GM23338 (cell line): Measurements from ENCODE around the gene SOX13. TPM values are rescaled to one million over a fixed set of nuclear protein-coding genes. Genes with fewer than 3 reads are reported as not detected.
A peak's percentile ranks its signal among the peaks of the same experiment; 100 is the strongest.

Source experiments
- ATAC-seq: fragments of 200-7000 bp; cut with Tn5 transposase; 3 replicates; pipeline ENCODE4 v1.9.1; 2020
- DNase-seq: peaks from one replicate; pipeline ENCODE4 v3.0.0-alpha.2; 2015; ENCODE audit warnings: low spot score
- H2AFZ ChIP-seq: fragments of 200-600 bp; sonication (generic); 2 replicates; pipeline ENCODE4 v1.8.0; 2016; ENCODE audit warnings: antibody characterized with exemption, mild to moderate bottlenecking, moderate library complexity
- H3F3A ChIP-seq: fragments of 200-600 bp; sonication (generic); replicated peaks from 2 replicates; pipeline ENCODE4 v1.8.0; 2017; ENCODE audit warnings: antibody characterized with exemption, mixed run types, low read depth
- H3K27ac ChIP-seq: fragments of 200-600 bp; sonication (generic); 2 replicates; pipeline ENCODE4 v1.6.1; 2016; ENCODE audit warnings: low read depth
- H3K27me3 ChIP-seq: fragments of 200-600 bp; sonication (generic); 2 replicates; pipeline ENCODE4 v1.8.0; 2016; ENCODE audit warnings: mild to moderate bottlenecking, mixed run types, moderate library complexity; ENCODE audit not compliant: insufficient read depth
- H3K36me3 ChIP-seq: fragments of 200-600 bp; sonication (generic); 2 replicates; pipeline ENCODE4 v1.8.0; 2016; ENCODE audit warnings: mild to moderate bottlenecking; ENCODE audit not compliant: insufficient read depth
- H3K4me1 ChIP-seq: fragments of 200-600 bp; sonication (generic); 2 replicates; pipeline ENCODE4 v1.8.0; 2016; ENCODE audit warnings: mild to moderate bottlenecking, moderate library complexity; ENCODE audit not compliant: insufficient read depth
- H3K4me2 ChIP-seq: fragments of 200-600 bp; sonication (generic); 2 replicates; pipeline ENCODE4 v1.7.1; 2017; ENCODE audit warnings: mixed run types
- H3K4me3 ChIP-seq: fragments of 200-600 bp; sonication (generic); 2 replicates; pipeline ENCODE4 v1.6.1; 2016; ENCODE audit warnings: mixed run types
- H3K79me2 ChIP-seq: fragments of 200-600 bp; sonication (generic); replicated peaks from 2 replicates; pipeline ENCODE4 v1.8.0; 2017; ENCODE audit warnings: mild to moderate bottlenecking; ENCODE audit not compliant: insufficient read depth
- H3K9me2 ChIP-seq: fragments of 200-600 bp; sonication (generic); 2 replicates; pipeline ENCODE4 v1.8.0; 2017; ENCODE audit not compliant: insufficient read depth
- H4K20me1 ChIP-seq: fragments of 200-600 bp; sonication (generic); replicated peaks from 2 replicates; pipeline ENCODE4 v1.8.0; 2017; ENCODE audit warnings: mild to moderate bottlenecking; ENCODE audit not compliant: insufficient read depth
- H3K27ac Mint-ChIP-seq: 2 replicates; pipeline ENCODE4 v1.8.0; 2020; ENCODE audit warnings: inconsistent platforms, mild to moderate bottlenecking, moderate library complexity, mixed read lengths
- H3K27me3 Mint-ChIP-seq: 3 replicates; pipeline ENCODE4 v1.8.0; 2022; ENCODE audit warnings: low read depth, mild to moderate bottlenecking, moderate library complexity, mixed read lengths, inconsistent platforms; ENCODE audit not compliant: insufficient read depth, poor library complexity
- H3K36me3 Mint-ChIP-seq: 3 replicates; pipeline ENCODE4 v1.8.0; 2021; ENCODE audit warnings: low read depth, mild to moderate bottlenecking, inconsistent platforms, moderate library complexity, mixed read lengths
- H3K4me1 Mint-ChIP-seq: 3 replicates; pipeline ENCODE4 v1.8.0; 2020; ENCODE audit warnings: mild to moderate bottlenecking, inconsistent platforms, mixed read lengths
- H3K4me3 Mint-ChIP-seq: 3 replicates; pipeline ENCODE4 v1.8.0; 2021; ENCODE audit warnings: moderate library complexity, mild to moderate bottlenecking, inconsistent platforms, mixed read lengths
- H3K9me3 Mint-ChIP-seq: 3 replicates; pipeline ENCODE4 v1.8.0; 2020; ENCODE audit warnings: moderate library complexity, mild to moderate bottlenecking, inconsistent platforms, mixed read lengths
- CREB1 ChIP-seq: fragments of 250-450 bp; sonication (Bioruptor Pico); IDR thresholded peaks from 2 replicates; pipeline ENCODE4 v1.5.0; 2020; ENCODE audit warnings: low read depth, mild to moderate bottlenecking, moderate library complexity
- CTCF ChIP-seq, 2 experiments: fragments of 200-600 bp in 1 of 2; sonication (generic) in 1 of 2; conservative IDR thresholded peaks; 2 replicates each; pipeline versions ENCODE4 v1.5.1 to v1.6.1; 2016 to 2017; ENCODE audit warnings: antibody characterized with exemption in 2 of 2, low read depth in 2 of 2, mild to moderate bottlenecking in 2 of 2, moderate library complexity in 1 of 2
- ETS1 ChIP-seq: IDR thresholded peaks from 2 replicates; pipeline ENCODE4 v1.6.1; 2016; ENCODE audit warnings: antibody characterized with exemption
- EZH2 ChIP-seq: fragments of 200-600 bp; sonication (generic); IDR thresholded peaks from one replicate; pipeline ENCODE4 v1.8.0; 2017; ENCODE audit warnings: antibody characterized with exemption, mild to moderate bottlenecking, low read depth; ENCODE audit not compliant: unreplicated experiment
- EZH2phosphoT487 ChIP-seq: fragments of 200-600 bp; sonication (generic); IDR thresholded peaks from one replicate; pipeline ENCODE4 v1.8.1; 2018; ENCODE audit warnings: antibody characterized with exemption; ENCODE audit not compliant: unreplicated experiment
- JUNB ChIP-seq: IDR thresholded peaks from one replicate; pipeline ENCODE4 v1.6.1; 2016; ENCODE audit warnings: antibody characterized with exemption; ENCODE audit not compliant: unreplicated experiment
- NANOG ChIP-seq: IDR thresholded peaks from 2 replicates; pipeline ENCODE4 v1.6.1; 2016; ENCODE audit warnings: antibody characterized with exemption, borderline replicate concordance
- POLR2AphosphoS5 ChIP-seq: IDR thresholded peaks from 2 replicates; pipeline ENCODE4 v1.6.1; 2016; ENCODE audit warnings: antibody characterized with exemption, low read depth
- ZNF114 ChIP-seq: fragments of 250-450 bp; sonication (Bioruptor Pico); IDR thresholded peaks from 2 replicates; pipeline ENCODE4 v1.5.0; 2020; ENCODE audit warnings: mild to moderate bottlenecking, moderate library complexity
- ZNF331 ChIP-seq: fragments of 250-450 bp; sonication (Bioruptor Pico); IDR thresholded peaks from 2 replicates; pipeline ENCODE4 v1.5.0; 2020; ENCODE audit warnings: low read depth, mild to moderate bottlenecking, moderate library complexity
- ZNF462 ChIP-seq: fragments of 250-450 bp; sonication (Bioruptor Pico); IDR thresholded peaks from 2 replicates; pipeline ENCODE4 v1.5.0; 2020; ENCODE audit warnings: mild to moderate bottlenecking, moderate library complexity
- polyA plus RNA-seq: library from polyadenylated mRNA; unstranded; fragments of >200 nt; fragmentation: Nextera tagmentation; extraction: Ambion mirVana; gene quantifications from 2 replicates; pipeline ENCODE4 v1.2.1, GENCODE V29; 2016
- total RNA-seq: library from RNA; depleted of rRNA; stranded (reverse); fragments of >200 nt; shearing (Covaris generic); gene quantifications from 2 replicates; pipeline ENCODE4 v1.2.3, GENCODE V29; 2014

The SOX13 gene
- total and polyA plus RNA-seq, 2 experiments from 2014 or later, result 28.6 to 123 TPM

GRCh38 chr1:204062106-204062505, 10.8 kb upstream of the SOX13 start (continued):
- TF ChIP-seq CTCF (conservative IDR thresholded peaks at IDR 0.05; ENCODE audit: low read depth in 2 of 2) (no peak), EZH2 (no peak), CREB1 (CRISPR knock-in tag) (no peak)

- Histone ChIP-seq H3K79me2 (no peaks in the 10 kb centered on the region; the same call in 1 of the 2 replicates), H3F3A (0 out of 2 replicates have a peak, but pooled peaks cover 7% of the 10 kb centered on the region), H3K4me2 (peak overlapping the region; percentile 56), H2AFZ (peak overlapping the region; percentile 72), H3K4me3 (peak overlapping the region; percentile 21; the same call in 1 of the 2 replicates), H4K20me1 (no peaks in the 10 kb centered on the region), H3K27me3 (no peaks in the 10 kb centered on the region), H3K27ac (peak overlapping the region; percentile 81), H3K4me1 (peaks cover 36% of the 10 kb centered on the region), H3K36me3 (no peaks in the 10 kb centered on the region), H3K9me2 (peaks cover 5% of the 10 kb centered on the region; the same call in 1 of the 2 replicates)
- peaks cover 8% of the 10 kb centered on the region for H3K36me3 Mint-ChIP-seq
- H3K4me1 Mint-ChIP-seq, result peaks cover 36% of the 10 kb centered on the region
- peaks cover 14% of the 10 kb centered on the region for H3K9me3 Mint-ChIP-seq
- peak overlapping the region; percentile 82 for H3K27ac Mint-ChIP-seq
- ATAC-seq (peak; percentile 86), DNase-seq (peak; percentile 92)
- H3K4me3 Mint-ChIP-seq, result peak overlapping the region; percentile 43; the same call in 1 of the 3 replicates
- peaks cover 8% of the 10 kb centered on the region for H3K27me3 Mint-ChIP-seq
- no peak for TF ChIP-seq EZH2phosphoT487
- TF ChIP-seq EZH2, result no peak
- no peak for TF ChIP-seq POLR2AphosphoS5
- no peak; the same call in 1 of the 2 replicates for TF ChIP-seq ZNF462
- no peak for TF ChIP-seq ETS1
- no peak for TF ChIP-seq JUNB
- TF ChIP-seq ZNF114, result no peak
- no peak for TF ChIP-seq ZNF331
- no peak for TF ChIP-seq NANOG
Measured at GRCh38 chr1:204065174-204065985, 7.5 kb upstream of the SOX13 start.
